ENCODE measurements around the gene IGF1.

DNA sequence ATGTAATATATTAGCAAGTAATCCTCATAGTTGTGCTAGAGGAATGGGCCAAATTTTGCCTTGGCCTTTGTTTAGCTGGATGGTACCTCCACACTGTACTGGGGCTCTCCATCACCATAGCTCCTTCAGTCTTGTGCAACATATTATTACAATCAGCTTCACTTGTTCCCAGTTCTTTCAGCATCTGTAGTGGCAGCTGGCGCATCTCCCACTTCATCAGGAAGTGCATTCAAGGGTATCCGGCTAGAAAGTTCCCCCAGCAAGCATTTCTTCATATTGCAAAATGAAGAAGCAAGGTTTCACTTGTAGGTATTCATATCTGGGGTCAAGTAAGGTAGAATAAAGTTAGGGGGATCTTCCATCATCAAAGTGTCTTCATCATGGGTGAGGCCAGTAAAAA lies 123.7 kb downstream of the IGF1 start:
- no peak for TF ChIP-seq CTCF (IDR thresholded peaks at IDR 0.05)
- TF ChIP-seq POLR2A (IDR thresholded peaks at IDR 0.05) = no peak
